ENCODE measurements around the gene SGPP2. TPM values are rescaled to one million over a fixed set of nuclear protein-coding genes. Genes with fewer than 3 reads are reported as not detected.
A peak's percentile ranks its signal among the peaks of the same experiment; 100 is the strongest.

Gene SGPP2
- total RNA-seq, 1 donor from 2014 or later: 0.11 TPM

GRCh38 chr2:222572751-222573174 lies 148.4 kb downstream of the SGPP2 start:
- no peak overlapping the region for H3K27ac ChIP-seq
- peaks cover 37% of the 10 kb centered on the region for H3F3A ChIP-seq (ENCODE audit: low read depth)
- peaks cover 13% of the 10 kb centered on the region for H3K36me3 Mint-ChIP-seq
- DNase-seq (ENCODE audit: low spot score): no peak
- H3K27me3 Mint-ChIP-seq (ENCODE audit: insufficient read depth, low read depth): no peaks in the 10 kb centered on the region
- no peaks in the 10 kb centered on the region for H4K20me1 ChIP-seq (ENCODE audit: low read depth)
- TF ChIP-seq EZH2 (IDR thresholded peaks at IDR 0.05): no peak
- TF ChIP-seq EZH2phosphoT487 (IDR thresholded peaks at IDR 0.05): no peak
- TF ChIP-seq, protein P1, sequence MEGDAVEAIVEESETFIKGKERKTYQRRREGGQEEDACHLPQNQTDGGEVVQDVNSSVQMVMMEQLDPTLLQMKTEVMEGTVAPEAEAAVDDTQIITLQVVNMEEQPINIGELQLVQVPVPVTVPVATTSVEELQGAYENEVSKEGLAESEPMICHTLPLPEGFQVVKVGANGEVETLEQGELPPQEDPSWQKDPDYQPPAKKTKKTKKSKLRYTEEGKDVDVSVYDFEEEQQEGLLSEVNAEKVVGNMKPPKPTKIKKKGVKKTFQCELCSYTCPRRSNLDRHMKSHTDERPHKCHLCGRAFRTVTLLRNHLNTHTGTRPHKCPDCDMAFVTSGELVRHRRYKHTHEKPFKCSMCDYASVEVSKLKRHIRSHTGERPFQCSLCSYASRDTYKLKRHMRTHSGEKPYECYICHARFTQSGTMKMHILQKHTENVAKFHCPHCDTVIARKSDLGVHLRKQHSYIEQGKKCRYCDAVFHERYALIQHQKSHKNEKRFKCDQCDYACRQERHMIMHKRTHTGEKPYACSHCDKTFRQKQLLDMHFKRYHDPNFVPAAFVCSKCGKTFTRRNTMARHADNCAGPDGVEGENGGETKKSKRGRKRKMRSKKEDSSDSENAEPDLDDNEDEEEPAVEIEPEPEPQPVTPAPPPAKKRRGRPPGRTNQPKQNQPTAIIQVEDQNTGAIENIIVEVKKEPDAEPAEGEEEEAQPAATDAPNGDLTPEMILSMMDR (IDR thresholded peaks at IDR 0.05): no peak
- H3K4me2 ChIP-seq: no peak overlapping the region
- peak overlapping the region; percentile 50 for H3K27ac Mint-ChIP-seq
- H3K9me3 ChIP-seq (ENCODE audit: low read depth): no peaks in the 10 kb centered on the region
- H3K36me3 ChIP-seq: no peaks in the 10 kb centered on the region
- H3K4me3 ChIP-seq: no peak overlapping the region
- peaks cover 75% of the 10 kb centered on the region for H3K4me1 ChIP-seq
- H3K9me3 Mint-ChIP-seq: no peaks in the 10 kb centered on the region
- H3K79me2 ChIP-seq (ENCODE audit: low read depth): peaks cover 9% of the 10 kb centered on the region
- no peaks in the 10 kb centered on the region for H3K27me3 ChIP-seq
- no peak overlapping the region for H3K4me3 Mint-ChIP-seq
- H3K9ac ChIP-seq: no peak overlapping the region
- H3K4me1 Mint-ChIP-seq: peaks cover 69% of the 10 kb centered on the region
- no peak overlapping the region for H2AFZ ChIP-seq (replicated peaks)

DNA sequence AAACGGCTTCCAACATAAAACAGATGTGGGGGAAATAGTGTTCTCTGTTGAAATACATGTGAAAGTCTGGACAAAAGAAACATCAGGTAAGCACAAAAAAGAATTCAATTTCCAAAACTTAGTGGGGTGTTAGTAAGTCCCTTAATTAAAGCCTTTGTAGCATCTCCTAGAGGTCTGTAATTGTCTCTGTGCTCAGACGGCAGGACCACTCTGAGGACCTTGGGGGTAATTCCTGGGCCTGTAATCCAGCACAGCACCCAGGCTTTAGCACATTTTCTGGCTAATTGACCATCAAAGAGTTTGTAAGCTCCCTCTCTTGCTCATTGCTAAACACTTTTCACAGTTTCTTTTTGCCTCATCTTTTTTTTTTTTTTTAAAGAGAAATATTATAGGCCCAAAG lies 151.3 kb downstream of the SGPP2 start:
- peaks cover 88% of the 10 kb centered on the region for H3K4me1 ChIP-seq
- Mint-ChIP-seq H3K4me3 (no peak overlapping the region), H3K27ac (no peak overlapping the region), H3K9me3 (no peaks in the 10 kb centered on the region), H3K4me1 (peaks cover 80% of the 10 kb centered on the region), H3K36me3 (peaks cover 22% of the 10 kb centered on the region), H3K27me3 (ENCODE audit: insufficient read depth, low read depth) (no peaks in the 10 kb centered on the region)
- DNase-seq (ENCODE audit: low spot score): peak; percentile 81
- H3K27ac ChIP-seq: peak overlapping the region; percentile 51
- TF ChIP-seq, protein P1 (IDR thresholded peaks at IDR 0.05): no peak
- TF ChIP-seq EZH2phosphoT487 (IDR thresholded peaks at IDR 0.05): peak; percentile 55
- H3K4me2 ChIP-seq: peak overlapping the region; percentile 66
- H3K9ac ChIP-seq: no peak overlapping the region
- H3F3A ChIP-seq (ENCODE audit: low read depth): peaks cover 44% of the 10 kb centered on the region
- peaks cover 14% of the 10 kb centered on the region for H3K79me2 ChIP-seq (ENCODE audit: low read depth)
- H3K36me3 ChIP-seq: peaks cover 3% of the 10 kb centered on the region
- H3K27me3 ChIP-seq: no peaks in the 10 kb centered on the region
- H3K9me3 ChIP-seq (ENCODE audit: low read depth): no peaks in the 10 kb centered on the region
- no peaks in the 10 kb centered on the region for H4K20me1 ChIP-seq (ENCODE audit: low read depth)
- H3K4me3 ChIP-seq: peak overlapping the region; percentile 25
- H2AFZ ChIP-seq (replicated peaks): no peak overlapping the region

- peaks cover 3% of the 10 kb centered on the region for H3K36me3 ChIP-seq
- H3K9ac ChIP-seq: no peak overlapping the region
- peak overlapping the region; percentile 66 for H3K4me2 ChIP-seq
- peaks cover 22% of the 10 kb centered on the region for H3K36me3 Mint-ChIP-seq
- no peaks in the 10 kb centered on the region for H4K20me1 ChIP-seq (ENCODE audit: low read depth)
- peak overlapping the region; percentile 51 for H3K27ac ChIP-seq
- H3K27ac Mint-ChIP-seq: no peak overlapping the region
- peak overlapping the region; percentile 25 for H3K4me3 ChIP-seq
- no peaks in the 10 kb centered on the region for H3K9me3 Mint-ChIP-seq
- no peaks in the 10 kb centered on the region for H3K27me3 Mint-ChIP-seq (ENCODE audit: insufficient read depth, low read depth)
- no peaks in the 10 kb centered on the region for H3K27me3 ChIP-seq
- peaks cover 15% of the 10 kb centered on the region for H3K79me2 ChIP-seq (ENCODE audit: low read depth)
- H3K4me3 Mint-ChIP-seq: no peak overlapping the region
- no peak overlapping the region for H2AFZ ChIP-seq (replicated peaks)
- TF ChIP-seq EZH2phosphoT487 (IDR thresholded peaks at IDR 0.05) (no peak), EZH2 (IDR thresholded peaks at IDR 0.05) (no peak)
- TF ChIP-seq, protein P1 (IDR thresholded peaks at IDR 0.05): no peak
- peaks cover 74% of the 10 kb centered on the region for H3K4me1 Mint-ChIP-seq
- H3K4me1 ChIP-seq: peaks cover 88% of the 10 kb centered on the region
- peaks cover 44% of the 10 kb centered on the region for H3F3A ChIP-seq (ENCODE audit: low read depth)
- no peaks in the 10 kb centered on the region for H3K9me3 ChIP-seq (ENCODE audit: low read depth)
- no peak for DNase-seq (ENCODE audit: low spot score)
These were observed 152.1 kb downstream of the SGPP2 start for GRCh38 chr2:222576171-222577081.
